ENCODE measurements around the gene PRDM2.

DNA sequence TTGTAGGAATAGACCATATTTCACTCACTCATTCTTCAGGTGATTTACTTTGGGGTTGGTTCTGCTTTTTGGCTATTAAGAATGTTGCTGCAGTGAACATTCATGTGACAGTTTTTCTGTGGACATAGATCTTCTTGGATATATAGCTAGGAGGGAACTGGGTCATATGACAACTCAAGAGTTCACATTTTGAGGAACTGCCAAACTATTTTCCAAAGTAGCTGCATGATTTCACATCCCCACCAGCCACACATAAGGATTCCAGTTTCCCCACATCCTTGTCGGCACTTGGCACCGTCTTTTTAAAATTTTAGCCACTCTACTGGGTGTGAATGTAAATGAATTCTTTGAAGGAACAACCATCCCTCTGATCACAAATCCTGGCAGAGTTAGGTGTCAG is 126.0 kb downstream of the PRDM2 start:
- TF ChIP-seq, protein P1, sequence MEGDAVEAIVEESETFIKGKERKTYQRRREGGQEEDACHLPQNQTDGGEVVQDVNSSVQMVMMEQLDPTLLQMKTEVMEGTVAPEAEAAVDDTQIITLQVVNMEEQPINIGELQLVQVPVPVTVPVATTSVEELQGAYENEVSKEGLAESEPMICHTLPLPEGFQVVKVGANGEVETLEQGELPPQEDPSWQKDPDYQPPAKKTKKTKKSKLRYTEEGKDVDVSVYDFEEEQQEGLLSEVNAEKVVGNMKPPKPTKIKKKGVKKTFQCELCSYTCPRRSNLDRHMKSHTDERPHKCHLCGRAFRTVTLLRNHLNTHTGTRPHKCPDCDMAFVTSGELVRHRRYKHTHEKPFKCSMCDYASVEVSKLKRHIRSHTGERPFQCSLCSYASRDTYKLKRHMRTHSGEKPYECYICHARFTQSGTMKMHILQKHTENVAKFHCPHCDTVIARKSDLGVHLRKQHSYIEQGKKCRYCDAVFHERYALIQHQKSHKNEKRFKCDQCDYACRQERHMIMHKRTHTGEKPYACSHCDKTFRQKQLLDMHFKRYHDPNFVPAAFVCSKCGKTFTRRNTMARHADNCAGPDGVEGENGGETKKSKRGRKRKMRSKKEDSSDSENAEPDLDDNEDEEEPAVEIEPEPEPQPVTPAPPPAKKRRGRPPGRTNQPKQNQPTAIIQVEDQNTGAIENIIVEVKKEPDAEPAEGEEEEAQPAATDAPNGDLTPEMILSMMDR (IDR thresholded peaks at IDR 0.05), result no peak
- no peak for TF ChIP-seq POLR2AphosphoS5 (IDR thresholded peaks at IDR 0.05)
- TF ChIP-seq POLR2A (IDR thresholded peaks at IDR 0.05), result no peak
- no peak for TF ChIP-seq EP300 (IDR thresholded peaks at IDR 0.05)

All from suprapubic skin (tissue), 4 donors.